Glutamatergic neuron (in vitro differentiated cells): ENCODE measurements around the gene CMSS1. TPM values are rescaled to one million over a fixed set of nuclear protein-coding genes. Genes with fewer than 3 reads are reported as not detected.

Experiments used
- DNase-seq: peaks from one replicate; pipeline ENCODE4 v3.0.0; 2022
- H3K27ac Mint-ChIP-seq: one replicate; pipeline ENCODE4 v1.8.0; 2020; ENCODE audit warnings: mild to moderate bottlenecking, mixed read lengths, inconsistent platforms; ENCODE audit not compliant: unreplicated experiment
- H3K27me3 Mint-ChIP-seq: one replicate; pipeline ENCODE4 v1.8.0; 2020; ENCODE audit warnings: mild to moderate bottlenecking, moderate library complexity, mixed read lengths, inconsistent platforms; ENCODE audit not compliant: unreplicated experiment
- H3K36me3 Mint-ChIP-seq: one replicate; pipeline ENCODE4 v1.8.0; 2020; ENCODE audit warnings: mild to moderate bottlenecking, mixed read lengths, inconsistent platforms; ENCODE audit not compliant: unreplicated experiment
- H3K4me1 Mint-ChIP-seq: one replicate; pipeline ENCODE4 v1.8.0; 2020; ENCODE audit warnings: mild to moderate bottlenecking, low read depth, mixed read lengths, inconsistent platforms; ENCODE audit not compliant: unreplicated experiment
- H3K4me3 Mint-ChIP-seq: one replicate; pipeline ENCODE4 v1.8.0; 2020; ENCODE audit warnings: mild to moderate bottlenecking, mixed read lengths, inconsistent platforms; ENCODE audit not compliant: unreplicated experiment
- H3K9me3 Mint-ChIP-seq: one replicate; pipeline ENCODE4 v1.8.0; 2020; ENCODE audit warnings: mild to moderate bottlenecking, moderate library complexity, mixed read lengths, inconsistent platforms; ENCODE audit not compliant: unreplicated experiment
- CTCF ChIP-seq: fragments of 200-600 bp; sonication (generic); IDR thresholded peaks from one replicate; pipeline ENCODE4 v1.5.0; 2021; ENCODE audit not compliant: partially characterized antibody, unreplicated experiment
- total RNA-seq: library from RNA; stranded (reverse); fragmentation: NEBNext Ultra II Directional; extraction: Animal tissue kit (Norgen Biotek cat#: 25700); gene quantifications from one replicate; pipeline ENCODE4 v1.2.1, GENCODE V29; 2021; ENCODE audit not compliant: unreplicated experiment

Gene CMSS1
- total RNA-seq, 1 donor from 2014 or later: 37.8 TPM

DNA sequence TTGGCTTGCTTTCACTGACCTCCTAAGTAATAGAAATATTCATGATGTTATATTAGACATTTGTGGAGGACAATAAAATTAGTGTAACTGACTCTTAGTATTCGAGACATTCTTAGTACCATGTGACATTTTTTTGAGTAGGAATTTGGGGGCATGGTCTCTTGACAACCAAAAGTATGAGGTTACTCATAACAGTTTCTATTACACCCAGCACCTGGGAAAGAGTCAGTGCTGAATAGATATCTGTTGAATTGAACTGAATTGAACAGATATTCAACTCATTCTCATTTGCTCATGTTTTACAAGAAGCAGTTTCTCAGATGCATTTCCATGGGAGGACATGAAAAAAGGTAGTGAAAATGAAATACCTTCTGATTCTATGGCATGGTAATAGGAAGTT lies 84.4 kb downstream of the CMSS1 start:
- Mint-ChIP-seq H3K4me1 (peaks cover 2% of the 10 kb centered on the region), H3K4me3 (no peak overlapping the region), H3K27me3 (peaks cover 2% of the 10 kb centered on the region), H3K9me3 (no peaks in the 10 kb centered on the region), H3K27ac (no peak overlapping the region), H3K36me3 (no peaks in the 10 kb centered on the region)
- no peak for DNase-seq
- no peak for TF ChIP-seq CTCF

DNA sequence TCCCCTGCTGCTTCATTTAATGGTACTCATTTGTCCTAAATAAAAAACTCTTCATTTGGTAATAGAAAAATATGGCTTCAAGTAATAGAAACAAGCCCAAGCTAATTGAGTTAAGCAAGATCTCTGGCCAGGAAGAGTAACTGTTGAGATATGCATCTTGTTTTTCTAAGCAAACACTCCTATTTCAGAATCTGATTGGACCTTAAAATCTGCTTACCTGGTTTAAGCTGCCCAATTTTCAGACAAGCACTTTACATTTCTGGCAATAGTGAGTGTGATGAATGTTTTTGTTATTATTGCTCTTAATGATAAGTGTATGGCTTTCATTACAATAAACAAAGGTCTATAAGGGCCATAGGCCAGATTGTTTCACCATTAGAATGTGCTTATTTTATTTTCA lies 86.2 kb downstream of the CMSS1 start:
- Mint-ChIP-seq H3K36me3 (no peaks in the 10 kb centered on the region), H3K4me3 (no peak overlapping the region), H3K4me1 (peaks cover 2% of the 10 kb centered on the region), H3K27me3 (no peaks in the 10 kb centered on the region), H3K27ac (no peak overlapping the region), H3K9me3 (no peaks in the 10 kb centered on the region)
- DNase-seq: no peak
- TF ChIP-seq CTCF: no peak

- Mint-ChIP-seq H3K4me3 (no peak overlapping the region), H3K4me1 (peaks cover 7% of the 10 kb centered on the region), H3K36me3 (no peaks in the 10 kb centered on the region), H3K27ac (no peak overlapping the region), H3K9me3 (no peaks in the 10 kb centered on the region), H3K27me3 (no peaks in the 10 kb centered on the region)
- no peak for TF ChIP-seq CTCF
- no peak for DNase-seq
Measured at GRCh38 chr3:99907959-99908544, 90.4 kb downstream of the CMSS1 start.

DNA sequence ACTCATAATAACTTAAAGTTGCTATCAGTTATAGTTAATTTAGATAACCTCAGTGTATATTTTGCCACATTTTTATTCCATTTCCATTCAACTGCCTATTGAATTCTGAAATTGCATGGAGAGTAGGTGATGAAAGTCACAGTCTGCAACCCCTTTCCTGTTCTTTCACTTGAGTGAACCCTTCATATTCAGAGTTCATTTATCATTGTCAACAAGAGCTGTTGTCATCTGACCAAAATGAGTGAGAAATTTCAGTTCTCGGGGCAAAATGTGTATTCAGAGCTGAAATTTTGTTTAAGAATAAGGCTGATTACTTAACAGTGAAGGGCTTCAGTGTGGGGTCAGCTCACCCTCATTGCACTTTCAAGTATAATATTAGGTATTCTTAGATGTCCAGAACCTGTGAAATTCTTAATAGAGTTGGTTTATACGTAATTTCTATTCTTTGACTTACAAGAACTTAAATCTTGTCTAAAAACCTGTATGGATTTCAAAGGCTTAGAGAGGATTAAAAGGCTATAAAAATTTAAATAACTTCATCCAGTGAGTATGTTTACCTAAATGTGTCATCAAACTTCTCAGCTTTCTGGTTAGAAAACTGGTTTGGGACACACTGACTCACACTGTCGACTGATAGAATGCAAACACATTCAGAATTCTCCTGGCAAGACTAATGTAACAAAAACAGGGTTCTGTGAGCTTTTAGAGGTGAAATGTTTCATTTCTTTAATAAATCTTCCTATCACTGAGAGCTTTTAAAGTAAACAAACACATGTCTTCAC lies 92.2 kb downstream of the CMSS1 start:
- H3K9me3 Mint-ChIP-seq: no peaks in the 10 kb centered on the region
- H3K27me3 Mint-ChIP-seq: no peaks in the 10 kb centered on the region
- DNase-seq: no peak
- H3K4me3 Mint-ChIP-seq: no peak overlapping the region
- no peak overlapping the region for H3K27ac Mint-ChIP-seq
- no peak for TF ChIP-seq CTCF
- peaks cover 7% of the 10 kb centered on the region for H3K4me1 Mint-ChIP-seq
- H3K36me3 Mint-ChIP-seq: no peaks in the 10 kb centered on the region

DNA sequence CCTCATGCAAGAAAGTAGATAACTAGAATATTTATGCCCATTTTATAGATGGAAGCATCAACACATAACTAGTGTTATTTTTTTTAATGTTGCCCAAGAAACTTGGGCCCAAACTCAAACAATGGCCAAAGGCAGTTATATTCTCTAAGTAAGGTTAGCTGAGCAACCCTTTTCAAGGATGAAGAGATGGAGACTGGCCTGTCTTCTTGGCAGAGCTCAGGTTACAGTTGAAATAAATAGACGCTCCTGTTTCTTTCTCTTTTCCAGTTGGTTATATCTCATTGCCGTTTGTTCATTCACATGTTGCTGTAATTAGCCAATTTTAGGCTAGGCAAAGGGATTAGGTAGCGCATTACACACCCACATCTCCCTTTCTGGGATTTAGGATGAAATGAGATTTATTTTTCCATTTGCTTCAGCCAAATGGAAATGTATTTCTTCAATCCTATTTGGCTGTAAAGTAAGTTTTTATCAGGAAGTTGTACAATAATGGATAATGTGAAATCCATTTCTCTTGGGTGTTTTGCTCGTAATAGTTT lies 93.2 kb downstream of the CMSS1 start:
- Mint-ChIP-seq H3K27ac (no peak overlapping the region), H3K9me3 (no peaks in the 10 kb centered on the region), H3K4me3 (no peak overlapping the region), H3K36me3 (no peaks in the 10 kb centered on the region), H3K27me3 (no peaks in the 10 kb centered on the region), H3K4me1 (peaks cover 5% of the 10 kb centered on the region)
- DNase-seq: no peak
- no peak for TF ChIP-seq CTCF
